HG02623 (cell line): Measurements from ENCODE around the gene NFAT5.
"Not testable (repeated sequence)": the region's sequence is repeated elsewhere in the genome, so short reads cannot be mapped to it uniquely, and the experiment has no call there.

Source experiments
- ATAC-seq: cut with Tn5 transposase; IDR thresholded peaks from one replicate; pipeline ENCODE4 v1.9.1; 2021; ENCODE audit warnings: moderate library complexity; ENCODE audit not compliant: unreplicated experiment

Gene NFAT5, protein sequence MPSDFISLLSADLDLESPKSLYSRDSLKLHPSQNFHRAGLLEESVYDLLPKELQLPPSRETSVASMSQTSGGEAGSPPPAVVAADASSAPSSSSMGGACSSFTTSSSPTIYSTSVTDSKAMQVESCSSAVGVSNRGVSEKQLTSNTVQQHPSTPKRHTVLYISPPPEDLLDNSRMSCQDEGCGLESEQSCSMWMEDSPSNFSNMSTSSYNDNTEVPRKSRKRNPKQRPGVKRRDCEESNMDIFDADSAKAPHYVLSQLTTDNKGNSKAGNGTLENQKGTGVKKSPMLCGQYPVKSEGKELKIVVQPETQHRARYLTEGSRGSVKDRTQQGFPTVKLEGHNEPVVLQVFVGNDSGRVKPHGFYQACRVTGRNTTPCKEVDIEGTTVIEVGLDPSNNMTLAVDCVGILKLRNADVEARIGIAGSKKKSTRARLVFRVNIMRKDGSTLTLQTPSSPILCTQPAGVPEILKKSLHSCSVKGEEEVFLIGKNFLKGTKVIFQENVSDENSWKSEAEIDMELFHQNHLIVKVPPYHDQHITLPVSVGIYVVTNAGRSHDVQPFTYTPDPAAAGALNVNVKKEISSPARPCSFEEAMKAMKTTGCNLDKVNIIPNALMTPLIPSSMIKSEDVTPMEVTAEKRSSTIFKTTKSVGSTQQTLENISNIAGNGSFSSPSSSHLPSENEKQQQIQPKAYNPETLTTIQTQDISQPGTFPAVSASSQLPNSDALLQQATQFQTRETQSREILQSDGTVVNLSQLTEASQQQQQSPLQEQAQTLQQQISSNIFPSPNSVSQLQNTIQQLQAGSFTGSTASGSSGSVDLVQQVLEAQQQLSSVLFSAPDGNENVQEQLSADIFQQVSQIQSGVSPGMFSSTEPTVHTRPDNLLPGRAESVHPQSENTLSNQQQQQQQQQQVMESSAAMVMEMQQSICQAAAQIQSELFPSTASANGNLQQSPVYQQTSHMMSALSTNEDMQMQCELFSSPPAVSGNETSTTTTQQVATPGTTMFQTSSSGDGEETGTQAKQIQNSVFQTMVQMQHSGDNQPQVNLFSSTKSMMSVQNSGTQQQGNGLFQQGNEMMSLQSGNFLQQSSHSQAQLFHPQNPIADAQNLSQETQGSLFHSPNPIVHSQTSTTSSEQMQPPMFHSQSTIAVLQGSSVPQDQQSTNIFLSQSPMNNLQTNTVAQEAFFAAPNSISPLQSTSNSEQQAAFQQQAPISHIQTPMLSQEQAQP (N-terminal part only)

DNA sequence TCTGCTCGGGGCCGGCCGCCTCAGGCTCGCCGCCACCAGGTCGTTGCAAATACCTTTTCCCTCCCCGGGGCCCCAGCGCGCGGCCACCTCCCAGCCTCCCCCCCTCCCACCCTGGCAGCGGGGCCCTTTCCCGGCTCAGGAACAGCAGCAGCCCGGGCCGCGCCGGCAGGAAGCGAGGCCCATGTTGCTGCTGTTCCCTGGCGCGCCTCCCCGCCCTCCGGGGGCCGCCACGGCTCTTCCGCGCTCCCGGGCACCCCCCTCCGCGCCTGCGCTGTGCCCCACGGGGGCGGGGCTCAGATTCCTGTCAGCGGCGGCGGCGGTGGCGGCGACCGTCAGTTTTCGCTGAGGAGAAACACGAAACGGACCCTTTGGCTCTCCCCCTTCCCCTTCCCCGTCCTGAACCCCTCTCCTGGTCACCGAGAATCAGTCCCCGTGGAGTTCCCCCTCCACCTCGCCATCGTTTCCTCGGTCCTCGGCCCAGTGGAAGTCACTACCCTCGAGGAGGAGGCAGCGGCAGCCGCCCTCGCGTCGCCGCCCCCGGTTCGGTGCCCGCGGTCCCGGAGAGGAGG is at the start of gene NFAT5:
Gene NFAT5 (plus strand): TSS at position 296 of the 569 bp plus-strand sequence. CDS start 336 bp downstream, outside the sequence.
- peak; percentile 41 for ATAC-seq

DNA sequence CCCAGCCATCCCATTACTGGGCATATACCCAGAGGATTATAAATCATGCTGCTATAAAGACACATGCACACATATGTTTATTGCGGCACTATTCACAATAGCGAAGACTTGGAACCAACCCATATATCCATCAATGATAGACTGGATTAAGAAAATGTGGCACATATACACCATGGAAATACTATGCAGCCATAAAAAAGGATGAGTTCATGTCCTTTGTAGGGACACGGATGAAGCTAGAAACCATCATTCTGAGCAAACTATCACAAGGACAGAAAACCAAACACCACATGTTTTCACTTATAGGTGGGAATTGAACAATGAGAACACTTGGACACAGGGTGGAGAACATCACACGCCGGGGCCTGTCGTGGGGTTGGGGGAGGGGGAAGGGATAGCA is 47.9 kb upstream of the NFAT5 start:
- not testable (repeated sequence) for ATAC-seq

DNA sequence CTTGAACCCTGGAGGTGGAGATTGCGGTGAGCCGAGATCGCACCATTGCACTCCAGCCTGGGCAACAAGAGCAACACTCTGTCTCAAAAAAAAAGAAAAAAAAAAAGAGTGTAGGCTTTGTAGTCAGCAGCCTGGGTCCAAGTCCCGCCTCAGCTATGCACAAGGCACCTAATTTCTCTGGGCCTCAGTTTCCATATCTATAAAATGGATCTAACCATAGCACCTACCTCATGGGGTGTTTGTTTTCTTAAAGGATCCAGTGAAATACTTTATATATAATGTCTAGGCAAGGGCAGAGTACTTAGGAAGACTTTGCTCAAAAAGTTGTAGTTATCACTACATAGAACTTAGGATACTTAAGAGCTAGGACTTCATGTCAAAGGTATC is 45.4 kb upstream of the NFAT5 start:
- no peak for ATAC-seq

DNA sequence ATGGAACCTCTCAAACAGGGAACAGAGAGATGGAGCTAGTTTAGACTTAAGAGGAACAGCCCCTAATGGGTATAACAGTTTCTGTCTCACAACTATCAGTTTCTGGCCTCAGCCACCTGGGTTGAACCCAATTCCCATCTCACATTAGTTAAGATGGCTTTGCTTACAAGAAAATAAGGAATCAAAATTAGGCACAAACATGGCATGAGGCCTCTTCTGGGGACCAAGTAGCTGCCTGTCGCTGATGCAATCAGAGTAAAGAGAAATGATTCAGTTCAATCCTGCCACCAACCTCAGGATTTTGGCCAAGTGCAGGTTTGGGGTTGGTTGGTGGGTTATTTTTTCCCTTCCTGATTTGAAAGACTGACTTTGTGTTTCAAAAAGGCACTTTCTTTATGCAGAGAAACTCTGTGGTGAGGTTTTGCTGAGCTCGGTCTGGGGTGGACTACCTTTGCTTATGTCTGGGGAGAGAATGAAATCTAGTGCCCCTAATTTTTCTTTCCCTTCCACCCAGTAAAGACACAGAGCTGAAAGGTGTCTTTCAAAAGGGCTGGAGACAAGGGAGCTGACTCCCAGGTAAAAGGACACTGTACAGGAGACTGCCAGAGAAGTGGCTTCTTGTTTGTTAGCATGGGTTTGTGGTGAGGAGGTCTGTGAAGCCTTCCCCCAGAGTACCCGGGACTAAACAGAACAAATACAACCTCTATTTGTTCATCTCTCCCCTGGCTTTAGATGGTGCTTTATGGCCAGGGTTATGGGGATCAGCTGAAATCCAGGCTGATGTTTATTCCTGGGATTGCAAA is 44.8 kb upstream of the NFAT5 start:
- ATAC-seq = no peak

DNA sequence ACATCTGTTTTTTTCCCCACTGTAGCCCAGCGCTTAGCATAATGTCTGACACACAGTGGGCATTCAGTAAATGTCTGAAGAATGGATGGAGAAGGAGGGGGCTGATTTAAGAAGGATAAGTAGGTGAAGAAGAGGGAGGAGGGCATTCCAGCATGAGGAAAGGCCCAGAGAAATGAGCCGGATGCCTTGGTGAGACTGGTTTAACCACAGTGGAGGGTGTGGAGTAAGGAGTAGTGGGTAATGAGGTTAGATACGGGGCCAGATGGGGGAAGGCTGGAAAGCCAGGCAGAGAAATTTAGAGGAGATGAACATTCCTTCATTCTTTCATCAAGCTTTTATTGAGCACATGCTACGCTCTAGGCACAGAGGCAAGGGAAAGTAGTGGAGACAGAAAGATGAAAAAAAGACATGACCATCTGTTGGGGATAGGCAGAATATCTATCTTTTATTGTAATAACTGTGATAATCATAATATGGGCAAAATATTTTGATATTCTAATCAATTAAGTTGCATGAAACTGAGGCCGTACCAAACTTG is 43.7 kb upstream of the NFAT5 start:
- no peak for ATAC-seq

DNA sequence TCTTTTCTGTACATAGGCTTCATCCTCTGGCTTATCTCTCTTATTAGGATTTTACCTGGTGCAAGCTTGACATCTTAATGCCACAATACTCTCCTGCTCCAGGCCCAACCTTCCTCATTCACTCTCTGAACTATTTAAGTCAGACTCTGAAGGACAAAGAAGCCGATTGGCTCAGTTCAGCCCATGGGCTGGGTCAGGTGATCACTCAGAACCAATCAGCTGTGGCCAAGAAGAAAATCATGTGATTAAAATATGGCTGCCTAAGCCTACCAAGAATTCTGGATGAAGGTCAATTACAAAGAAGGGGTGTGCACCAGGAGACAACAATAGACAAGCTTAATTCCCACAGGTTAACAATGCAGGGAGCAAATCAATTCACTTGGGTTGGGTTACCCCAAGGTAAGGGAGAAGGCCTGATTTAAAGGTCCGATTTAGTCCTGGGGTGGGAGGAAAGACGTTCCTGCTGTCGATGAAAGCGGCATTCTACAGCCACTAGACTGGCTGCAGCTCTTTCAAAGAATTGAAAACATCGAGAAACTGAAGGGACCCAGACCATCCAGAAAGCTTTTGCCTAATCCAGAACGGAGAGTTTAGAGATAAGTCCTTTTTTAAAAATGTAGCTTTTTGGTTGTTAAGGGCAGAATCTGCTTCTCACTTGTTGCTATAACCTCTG is 42.9 kb upstream of the NFAT5 start:
- no peak for ATAC-seq

DNA sequence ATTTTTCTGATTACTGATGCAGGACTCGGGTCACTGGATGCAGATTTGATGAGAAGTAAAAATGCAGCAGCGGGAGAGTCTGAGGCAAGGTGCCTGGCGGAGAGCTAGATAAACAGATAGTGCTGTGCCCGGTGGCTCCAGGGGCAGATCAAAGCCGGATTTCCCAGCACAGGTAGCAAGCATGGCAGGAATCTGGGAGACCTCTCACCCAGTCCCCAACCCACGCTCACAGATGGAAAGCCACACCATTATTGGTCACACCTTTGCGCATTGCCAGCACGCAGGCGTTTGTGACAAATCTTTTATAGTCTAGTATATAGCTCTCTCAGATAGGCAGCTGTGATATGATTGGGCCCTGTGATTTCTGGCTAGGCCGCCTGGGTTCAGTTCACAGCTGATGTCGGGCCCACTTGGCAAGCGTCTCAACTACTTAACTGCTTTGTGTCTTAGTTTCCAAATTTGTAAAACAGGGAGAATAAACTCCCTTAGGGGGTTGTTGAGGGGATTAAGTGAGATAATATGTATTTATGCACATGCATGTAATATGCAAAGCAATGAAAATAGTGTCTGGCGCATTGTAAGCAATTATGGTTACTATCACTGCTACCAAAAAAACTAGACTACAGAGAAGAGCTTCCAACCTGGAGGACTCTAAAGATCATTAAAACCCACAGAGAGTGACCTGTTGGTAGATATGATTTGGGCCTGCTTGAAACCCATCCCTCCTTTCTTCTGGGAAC is 42.0 kb upstream of the NFAT5 start:
- no peak for ATAC-seq

DNA sequence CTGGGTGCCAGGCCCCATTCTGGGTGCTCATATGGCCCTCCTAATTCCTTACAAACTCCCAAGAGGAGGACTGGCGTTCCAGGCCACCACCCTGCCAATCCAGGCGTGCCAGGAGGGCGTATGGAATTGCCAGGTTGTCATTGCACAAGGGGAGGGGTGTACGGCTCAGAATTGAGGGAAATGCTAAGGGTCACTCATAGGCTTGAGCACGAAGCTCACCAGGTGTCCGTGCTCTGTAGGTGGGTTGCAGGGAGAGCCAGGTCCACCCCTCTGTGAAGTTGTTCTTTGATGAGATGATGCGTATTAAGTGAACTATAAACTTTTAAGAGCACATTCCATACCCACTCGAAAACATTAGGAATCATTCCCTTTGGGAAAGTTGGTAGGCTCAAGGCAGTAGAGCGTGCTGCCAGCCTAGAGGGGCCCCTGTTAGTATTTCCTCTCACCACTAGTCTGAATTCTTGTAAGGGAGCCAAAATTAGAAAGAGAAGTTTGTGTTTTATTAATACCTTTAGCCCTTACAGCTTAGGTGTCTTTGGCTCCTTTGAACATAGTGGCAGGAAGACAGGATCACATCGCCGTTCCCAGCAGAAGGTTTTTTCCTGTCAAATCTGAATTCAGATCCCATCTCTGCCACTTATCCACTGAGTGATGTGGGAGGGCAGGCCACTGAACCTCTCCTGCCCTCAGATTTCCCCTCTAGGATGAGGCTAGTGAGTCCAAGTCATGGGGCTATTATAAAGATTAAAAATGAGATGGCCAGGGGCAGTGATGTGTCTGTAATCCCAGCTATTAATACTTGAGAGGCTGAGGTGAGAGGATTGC is 38.7 kb upstream of the NFAT5 start:
- no peak for ATAC-seq

DNA sequence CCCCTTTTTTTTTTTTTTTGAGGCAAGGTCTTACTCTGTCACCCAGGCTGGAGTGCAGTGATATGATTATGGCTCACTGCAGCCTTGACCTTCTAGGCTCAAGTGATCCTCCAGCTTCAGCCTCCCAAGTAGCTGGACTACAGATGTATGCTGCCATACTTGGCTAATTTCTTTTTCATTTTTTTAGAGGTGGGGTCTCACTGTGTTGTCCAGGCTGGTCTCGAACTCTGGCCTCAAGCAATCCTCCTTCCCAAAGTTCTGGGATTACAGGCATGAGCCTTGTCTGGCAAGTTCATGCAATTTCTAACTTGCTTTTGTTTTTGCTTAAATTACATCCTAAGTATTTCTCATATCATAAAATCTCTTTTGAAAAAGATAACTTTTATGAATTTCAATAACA is 33.8 kb upstream of the NFAT5 start:
- no peak for ATAC-seq

DNA sequence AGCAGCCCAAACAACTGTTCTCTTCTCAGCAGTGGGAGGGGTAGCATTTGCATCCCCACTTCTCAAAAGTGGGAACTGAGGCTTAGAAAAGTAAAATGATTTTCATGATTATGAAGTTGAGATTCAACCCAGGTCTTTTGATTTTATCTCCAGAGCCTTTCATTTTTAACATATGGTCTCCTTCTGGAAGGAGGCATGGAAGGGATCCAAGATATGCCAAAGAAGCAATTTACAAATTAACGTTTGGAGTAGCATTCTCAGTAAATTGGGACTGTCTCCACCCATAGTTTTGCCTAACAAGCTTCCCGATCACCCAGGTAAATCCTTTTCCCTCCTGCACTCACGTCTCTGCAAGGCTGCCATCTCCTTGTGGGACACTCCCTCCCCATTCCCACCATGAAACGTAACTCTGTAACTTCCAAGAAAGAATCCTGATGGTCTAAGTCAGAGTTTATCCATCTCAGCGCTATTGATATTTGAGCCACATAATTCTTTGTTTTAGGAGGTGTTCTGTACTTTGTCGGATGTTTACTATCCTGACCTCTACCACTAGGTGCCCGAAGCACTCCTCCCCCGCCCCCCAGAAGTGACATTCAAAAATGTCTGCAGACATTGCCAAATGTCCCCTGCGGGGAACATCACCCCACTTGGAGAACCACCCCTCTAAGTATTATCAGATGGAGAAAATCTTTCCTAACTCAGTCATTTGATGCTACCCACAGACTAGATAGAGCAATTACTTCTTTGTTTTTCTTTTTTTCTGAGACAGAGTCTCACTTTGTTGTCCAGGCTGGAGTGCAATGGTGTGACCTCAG is 32.9 kb upstream of the NFAT5 start:
- ATAC-seq = no peak

DNA sequence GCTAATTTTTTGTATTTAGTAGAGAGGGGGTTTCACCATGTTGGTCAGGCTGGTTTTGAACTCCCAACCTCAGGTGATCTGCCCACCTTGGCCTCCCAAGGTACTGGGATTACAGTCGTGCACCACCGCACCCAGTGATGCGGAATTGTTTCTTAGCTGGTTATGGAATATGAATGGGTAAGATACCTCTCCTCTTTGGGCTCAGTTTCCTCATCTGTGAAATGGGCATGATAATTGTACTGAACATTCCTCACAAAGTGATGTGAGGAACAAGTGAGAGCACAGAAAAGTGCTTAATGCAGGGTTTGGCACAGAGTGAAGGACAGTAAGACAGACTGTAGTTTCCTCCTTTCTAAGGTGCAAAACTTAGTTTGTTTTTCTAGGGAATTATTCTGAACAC is 31.0 kb upstream of the NFAT5 start:
- no peak for ATAC-seq

DNA sequence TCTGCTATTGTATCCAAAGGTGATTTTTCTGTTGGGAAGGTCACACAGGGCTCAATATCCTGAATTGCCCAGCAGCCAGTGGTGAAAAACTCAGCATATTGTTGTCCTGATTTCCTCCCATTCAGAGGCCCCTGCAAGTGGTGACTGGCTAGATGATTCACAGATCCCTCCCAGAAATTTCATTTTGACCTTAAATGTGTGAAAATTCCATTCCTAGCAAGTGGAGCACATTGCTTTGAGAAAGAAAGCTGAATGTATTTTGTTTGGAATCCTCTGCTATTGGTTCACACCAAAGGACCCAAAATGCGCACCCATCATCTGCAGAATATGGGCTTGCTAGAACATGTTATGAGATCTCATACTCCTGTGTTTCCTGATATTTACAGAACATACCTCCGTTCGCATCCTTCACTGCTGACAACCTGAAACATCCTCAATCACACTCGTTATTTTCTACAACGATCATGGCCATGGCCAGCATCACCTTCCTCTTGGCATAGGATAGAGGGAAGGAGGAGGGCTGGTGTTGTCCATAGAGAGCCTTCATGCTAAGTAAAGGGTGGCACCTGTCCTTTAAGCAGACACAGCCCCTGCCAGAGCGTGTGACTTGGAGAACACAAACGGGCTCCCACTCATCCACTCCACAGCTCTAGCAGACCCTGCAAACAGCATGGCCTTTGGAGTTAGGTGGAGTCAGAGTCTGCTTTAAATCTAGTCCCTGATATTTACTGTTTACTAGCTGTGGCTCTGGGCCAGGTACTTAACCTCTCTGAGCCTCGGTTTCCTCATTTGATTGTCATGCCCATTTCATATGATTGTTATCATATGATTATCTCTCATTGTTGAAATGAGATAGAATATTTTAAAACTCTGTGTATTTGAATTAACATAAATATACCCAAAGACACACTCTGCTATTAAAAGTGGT is 30.4 kb upstream of the NFAT5 start:
- no peak for ATAC-seq

DNA sequence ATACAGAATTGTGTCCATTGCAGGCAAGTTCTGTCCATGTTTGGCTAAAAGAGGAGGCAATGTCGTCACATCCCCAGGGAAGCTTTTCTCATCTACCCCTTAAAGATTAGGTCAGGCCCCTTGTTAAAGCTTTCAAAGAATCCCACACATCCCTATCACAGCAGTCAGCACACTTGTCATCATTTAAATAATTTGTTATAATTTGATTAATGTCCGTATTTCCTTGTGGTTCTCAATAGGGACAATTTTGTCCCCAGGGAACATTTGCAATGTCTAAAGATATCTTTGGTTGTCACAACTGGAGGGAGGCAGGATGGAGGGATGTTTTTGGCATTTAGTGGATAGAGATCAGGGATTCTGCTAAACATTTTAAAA is 28.1 kb upstream of the NFAT5 start:
- ATAC-seq = no peak

DNA sequence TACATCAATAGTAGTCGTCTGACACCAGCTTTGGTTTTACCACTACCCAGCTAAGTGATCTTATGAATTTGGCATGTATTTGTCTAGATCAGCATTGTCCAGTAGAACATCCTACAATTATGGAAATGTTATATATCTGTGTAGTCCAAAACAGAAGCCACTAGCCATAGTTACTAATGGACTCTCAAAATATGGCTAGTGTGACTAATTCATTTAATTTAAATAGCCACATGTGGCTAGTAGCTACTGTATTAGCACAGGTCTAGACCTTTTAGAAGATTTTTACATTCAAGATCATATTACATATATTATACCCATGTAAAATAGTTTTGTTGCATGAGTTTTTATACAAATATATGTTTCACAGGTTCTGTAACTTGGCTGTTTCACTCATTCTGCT is 27.0 kb upstream of the NFAT5 start:
- ATAC-seq = no peak

DNA sequence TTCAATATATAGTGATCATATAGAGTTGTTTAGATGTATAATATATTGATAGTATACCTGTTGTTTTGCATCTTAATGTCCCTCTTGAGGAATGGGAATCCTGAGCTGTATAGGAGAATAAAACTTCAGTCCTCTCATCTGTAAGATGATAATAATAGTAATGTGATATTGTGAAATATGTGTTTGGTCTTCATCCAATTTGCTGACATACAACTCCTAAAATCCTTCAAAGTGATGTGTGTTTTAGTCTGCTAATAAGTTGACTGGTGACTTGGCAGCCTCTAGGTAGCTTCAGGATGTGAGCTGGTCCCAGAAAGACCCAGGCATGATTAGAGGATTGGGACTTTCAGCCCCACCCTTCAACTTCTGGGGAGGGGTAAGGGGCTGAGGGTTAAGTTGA is 22.8 kb upstream of the NFAT5 start:
- ATAC-seq = no peak

DNA sequence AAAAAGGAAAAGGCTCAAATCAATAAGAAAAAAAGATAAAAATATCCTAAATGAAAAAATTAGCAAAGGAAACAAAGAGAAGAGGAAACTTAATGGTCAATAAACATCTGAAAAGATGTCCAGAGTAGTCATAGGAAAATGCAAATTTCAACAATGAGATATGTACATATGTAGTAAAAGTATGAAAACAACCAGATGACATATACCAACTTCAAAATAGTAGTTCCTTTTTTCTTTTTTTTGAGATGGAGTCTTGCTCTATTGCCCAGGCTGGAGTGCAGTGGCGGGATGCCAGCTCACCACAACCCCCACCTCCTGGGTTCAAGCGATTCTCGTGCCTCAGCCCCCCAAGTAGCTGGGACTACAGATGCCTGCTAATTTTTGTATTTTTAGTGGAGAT is 21.7 kb upstream of the NFAT5 start:
- ATAC-seq = no peak
